Measurements from ENCODE around the gene ZNF516.

- TF ChIP-seq TCF12 (IDR thresholded peaks at IDR 0.05; ENCODE audit: low read depth) (no peak), CREB1 (IDR thresholded peaks at IDR 0.05; ENCODE audit: low read depth) (no peak), REST (IDR thresholded peaks at IDR 0.05; ENCODE audit: low read depth) (no peak), YY1 (IDR thresholded peaks at IDR 0.05; ENCODE audit: low read depth) (no peak), ZBTB7A (IDR thresholded peaks at IDR 0.05; ENCODE audit: low read depth) (no peak), TAF1 (IDR thresholded peaks at IDR 0.05; ENCODE audit: low read depth) (no peak), TEAD4 (IDR thresholded peaks at IDR 0.05) (no peak)
Measured at GRCh38 chr18:76529433-76529811, 34.4 kb upstream of the ZNF516 start.
